ENCODE measurements around the gene LRMDA. TPM values are rescaled to one million over a fixed set of nuclear protein-coding genes. Genes with fewer than 3 reads are reported as not detected.

The LRMDA gene
- total RNA-seq, 2 experiments from 2014 or later = not detected

GRCh38 chr10:76352300-76352699 lies 920.9 kb downstream of the LRMDA start:
- Histone ChIP-seq H3K4me1 (ENCODE audit: insufficient read depth, low read length) (no peaks in the 10 kb centered on the region), H3K9me3 (ENCODE audit: control insufficient read depth in 1 of 2, insufficient read depth in 1 of 2, low read length in 2 of 2) (no peaks in the 10 kb centered on the region), H3K4me3 (ENCODE audit: low read length) (no peak overlapping the region), H3K36me3 (ENCODE audit: insufficient read depth, low read length) (no peaks in the 10 kb centered on the region), H3K27me3 (ENCODE audit: control insufficient read depth in 1 of 2, insufficient read depth in 2 of 2, low read length in 2 of 2) (no peaks in the 10 kb centered on the region), H3K27ac (ENCODE audit: low read depth in 1 of 2, low read length in 2 of 2) (no peak overlapping the region)
- CTCF ChIA-PET = no interaction called here
- Mint-ChIP-seq H3K9me3 (no peaks in the 10 kb centered on the region), H3K27ac (no peak overlapping the region), H3K36me3 (ENCODE audit: low read depth) (no peaks in the 10 kb centered on the region), H3K27me3 (no peaks in the 10 kb centered on the region), H3K4me1 (ENCODE audit: low read depth) (no peaks in the 10 kb centered on the region), H3K4me3 (no peak overlapping the region)
- no peak for ATAC-seq (ENCODE audit: poor library complexity)
- no peak for TF ChIP-seq CTCF (IDR thresholded peaks at IDR 0.05)
- intact Hi-C loops (cut with DNase I, micrococcal nuclease) = no loop called here
- POLR2A ChIA-PET = no interaction called here
- DNase-seq = no peak

- Histone ChIP-seq H3K4me3 (ENCODE audit: low read length) (no peak overlapping the region), H3K9me3 (ENCODE audit: control insufficient read depth in 1 of 2, insufficient read depth in 1 of 2, low read length in 2 of 2) (no peaks in the 10 kb centered on the region), H3K4me1 (ENCODE audit: insufficient read depth, low read length) (no peaks in the 10 kb centered on the region), H3K27ac (ENCODE audit: low read depth in 1 of 2, low read length in 2 of 2) (no peak overlapping the region), H3K27me3 (ENCODE audit: control insufficient read depth in 1 of 2, insufficient read depth in 2 of 2, low read length in 2 of 2) (no peaks in the 10 kb centered on the region), H3K36me3 (ENCODE audit: insufficient read depth, low read length) (no peaks in the 10 kb centered on the region)
- intact Hi-C loops (cut with DNase I, micrococcal nuclease) = no loop called here
- DNase-seq (no peak), ATAC-seq (ENCODE audit: poor library complexity) (no peak)
- Mint-ChIP-seq H3K4me3 (no peak overlapping the region), H3K27me3 (no peaks in the 10 kb centered on the region), H3K4me1 (ENCODE audit: low read depth) (no peaks in the 10 kb centered on the region), H3K27ac (no peak overlapping the region), H3K9me3 (no peaks in the 10 kb centered on the region), H3K36me3 (ENCODE audit: low read depth) (no peaks in the 10 kb centered on the region)
- no peak for TF ChIP-seq CTCF (IDR thresholded peaks at IDR 0.05)
- POLR2A ChIA-PET = no interaction called here
- CTCF ChIA-PET = no interaction called here
These were observed 921.9 kb downstream of the LRMDA start for GRCh38 chr10:76353237-76353851.

- H3K27me3 ChIP-seq (ENCODE audit: control insufficient read depth in 1 of 2, insufficient read depth in 2 of 2, low read length in 2 of 2) = no peaks in the 10 kb centered on the region
- intact Hi-C loops (cut with DNase I, micrococcal nuclease) = no loop called here
- no peaks in the 10 kb centered on the region for H3K9me3 ChIP-seq (ENCODE audit: control insufficient read depth in 1 of 2, insufficient read depth in 1 of 2, low read length in 2 of 2)
- ChIA-PET CTCF (no interaction called here), POLR2A (no interaction called here)
- Mint-ChIP-seq H3K27me3 (no peaks in the 10 kb centered on the region), H3K9me3 (no peaks in the 10 kb centered on the region), H3K4me1 (ENCODE audit: low read depth) (no peaks in the 10 kb centered on the region), H3K4me3 (no peak overlapping the region), H3K27ac (no peak overlapping the region), H3K36me3 (ENCODE audit: low read depth) (no peaks in the 10 kb centered on the region)
- DNase-seq (no peak), ATAC-seq (ENCODE audit: poor library complexity) (no peak)
- H3K4me3 ChIP-seq (ENCODE audit: low read length) = no peak overlapping the region
- H3K27ac ChIP-seq (ENCODE audit: low read depth in 1 of 2, low read length in 2 of 2) = no peak overlapping the region
- no peaks in the 10 kb centered on the region for H3K4me1 ChIP-seq (ENCODE audit: insufficient read depth, low read length)
- no peaks in the 10 kb centered on the region for H3K36me3 ChIP-seq (ENCODE audit: insufficient read depth, low read length)
- TF ChIP-seq CTCF (IDR thresholded peaks at IDR 0.05) = no peak
These were observed 922.9 kb downstream of the LRMDA start for GRCh38 chr10:76354212-76354738.
